ENCODE measurements around the gene INVS.

Gene INVS

GRCh38 chr9:100204796-100205195 is 105.8 kb downstream of the INVS start:
- FAIRE-seq (no peak), DNase-seq (ENCODE audit: insufficient read length, low spot score) (no peak)
- no peak for TF ChIP-seq CTCF (IDR thresholded peaks at IDR 0.05; ENCODE audit: insufficient read depth, missing control alignments)

GRCh38 chr9:100206899-100207298 is 107.9 kb downstream of the INVS start:
- no peak for DNase-seq (ENCODE audit: insufficient read length, low spot score)

GRCh38 chr9:100208673-100209072 is 109.6 kb downstream of the INVS start:
- DNase-seq (ENCODE audit: insufficient read length, low spot score), result no peak
- no peak for TF ChIP-seq CTCF (IDR thresholded peaks at IDR 0.05; ENCODE audit: insufficient read depth, missing control alignments)
- no peak for FAIRE-seq

More at GRCh38 chr9:100206899-100207298, 107.9 kb downstream of the INVS start:
- no peak for FAIRE-seq
- no peak for TF ChIP-seq CTCF (IDR thresholded peaks at IDR 0.05; ENCODE audit: insufficient read depth, missing control alignments)

- DNase-seq (ENCODE audit: insufficient read length, low spot score) (no peak), FAIRE-seq (no peak)
Measured at GRCh38 chr9:100211476-100211875, 112.4 kb downstream of the INVS start.

DNA sequence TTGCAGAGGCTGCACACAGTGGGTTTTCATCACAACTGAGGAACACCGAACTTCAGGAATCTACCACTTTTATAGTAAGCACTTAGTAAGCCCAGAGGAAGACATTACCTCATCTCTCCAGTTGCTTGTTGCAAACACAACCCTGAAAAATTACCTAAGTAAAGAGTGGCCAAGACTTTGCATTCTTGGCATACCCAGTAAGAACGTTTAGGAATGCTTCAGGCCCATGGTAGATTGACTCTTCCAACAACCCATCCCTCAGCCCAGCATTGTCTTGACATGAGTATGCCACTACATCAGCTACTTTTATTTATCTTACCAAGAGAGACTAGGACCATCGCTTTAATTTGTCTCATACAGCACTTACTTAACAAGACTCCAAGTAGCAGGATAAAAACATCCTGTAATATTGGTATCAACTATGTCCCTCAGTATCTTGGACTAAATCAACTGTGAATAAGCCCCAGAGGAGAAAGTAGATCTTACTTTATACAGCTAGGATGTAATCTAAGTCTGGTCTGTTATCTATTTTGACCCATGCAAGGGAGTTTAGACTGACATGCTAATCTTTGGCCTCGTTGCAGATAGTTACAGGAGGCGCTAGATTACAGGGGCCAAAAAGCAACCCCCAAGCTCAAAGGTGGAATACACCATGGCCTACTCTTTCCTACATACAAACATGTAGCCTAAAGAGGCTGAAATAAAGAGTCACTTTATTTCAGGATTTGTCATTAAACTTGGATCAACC is 114.9 kb downstream of the INVS start:
- no peak for TF ChIP-seq CTCF (IDR thresholded peaks at IDR 0.05; ENCODE audit: insufficient read depth, missing control alignments)
- no peak for FAIRE-seq
- no peak for DNase-seq (ENCODE audit: insufficient read length, low spot score)

More at GRCh38 chr9:100211476-100211875, 112.4 kb downstream of the INVS start:
- no peak for TF ChIP-seq CTCF (IDR thresholded peaks at IDR 0.05; ENCODE audit: insufficient read depth, missing control alignments)

DNA sequence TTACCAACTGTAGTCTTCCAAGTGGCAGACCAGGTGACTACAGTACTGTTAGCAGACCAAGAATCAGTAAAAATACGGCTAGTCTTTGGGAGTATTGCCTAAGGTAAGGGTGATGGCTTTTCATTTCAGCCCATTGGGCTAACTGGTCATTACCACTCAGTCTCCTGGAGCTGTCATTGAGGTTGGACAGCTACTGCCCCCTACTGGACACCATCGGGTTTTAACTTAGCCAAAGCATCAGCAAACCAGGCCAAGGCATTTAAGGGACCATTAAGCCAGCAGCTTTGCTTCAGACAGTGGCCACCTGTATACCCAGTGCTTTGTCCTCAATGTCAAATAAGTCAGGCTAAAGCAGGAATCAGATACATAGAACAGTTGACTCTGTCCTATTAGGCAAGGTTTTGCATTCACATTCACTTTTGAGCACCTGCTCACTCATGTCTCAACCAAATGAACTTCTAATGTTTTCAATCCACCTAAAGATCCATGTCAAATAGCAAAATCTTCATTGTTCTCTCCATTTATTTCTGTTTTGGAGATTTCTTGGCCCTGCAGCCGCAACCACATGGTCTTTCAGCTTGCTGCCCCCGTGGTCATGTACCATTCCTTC is 117.2 kb downstream of the INVS start:
- TF ChIP-seq CTCF (IDR thresholded peaks at IDR 0.05; ENCODE audit: insufficient read depth, missing control alignments), result peak; percentile 46
- DNase-seq (ENCODE audit: insufficient read length, low spot score) (no peak), FAIRE-seq (no peak)

DNA sequence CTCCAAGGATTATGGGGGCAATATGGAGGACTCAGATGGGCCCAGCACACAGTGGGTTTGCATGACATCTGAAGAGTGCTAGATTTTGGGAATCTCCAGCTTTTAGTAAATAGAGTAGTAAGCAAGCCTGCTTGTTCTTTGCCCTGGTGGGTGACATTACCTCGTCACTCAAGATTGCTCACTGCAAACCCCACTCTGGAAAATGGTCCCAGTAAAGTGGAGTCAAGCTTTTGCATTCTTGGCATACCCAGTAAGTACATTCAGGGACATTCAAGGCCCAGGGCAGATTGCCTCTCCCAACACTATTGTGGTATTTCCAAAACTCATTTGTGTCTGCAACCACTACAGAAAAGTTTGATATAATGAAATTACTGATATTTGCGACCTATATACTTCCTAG is 118.5 kb downstream of the INVS start:
- FAIRE-seq (no peak), DNase-seq (ENCODE audit: insufficient read length, low spot score) (no peak)
- TF ChIP-seq CTCF (IDR thresholded peaks at IDR 0.05; ENCODE audit: insufficient read depth, missing control alignments), result no peak

All from D721Med (cell line).